Measurements from ENCODE around the gene DEPDC7.

DEPDC7 gene

DNA sequence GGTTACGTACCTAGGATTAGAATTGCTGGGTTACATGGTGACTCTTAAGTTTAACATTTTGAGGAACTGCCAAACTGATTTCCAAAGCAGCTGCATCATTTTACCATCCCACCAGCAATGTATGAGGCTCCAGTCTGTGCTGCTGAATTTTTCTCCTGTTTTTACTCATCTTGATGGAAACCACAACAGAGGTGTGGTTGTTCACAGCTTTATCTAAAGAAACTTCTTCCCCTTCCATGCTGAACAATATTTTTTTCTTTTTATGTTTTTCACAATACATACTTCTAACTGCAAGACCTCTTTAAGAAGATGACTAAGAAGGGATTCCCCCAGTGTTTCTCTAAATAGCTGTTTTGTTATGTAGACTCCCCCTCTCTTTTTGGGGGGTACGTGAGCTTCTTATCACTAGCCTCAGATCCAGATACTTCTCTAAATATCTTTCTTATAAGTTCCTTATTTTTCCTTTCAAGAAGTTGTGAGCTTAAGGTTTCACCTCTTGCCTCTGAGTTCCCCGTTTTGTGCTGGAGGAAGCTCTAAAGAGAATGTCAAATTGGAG lies 47.7 kb downstream of the DEPDC7 start:
- DNase-seq: no peak

DNA sequence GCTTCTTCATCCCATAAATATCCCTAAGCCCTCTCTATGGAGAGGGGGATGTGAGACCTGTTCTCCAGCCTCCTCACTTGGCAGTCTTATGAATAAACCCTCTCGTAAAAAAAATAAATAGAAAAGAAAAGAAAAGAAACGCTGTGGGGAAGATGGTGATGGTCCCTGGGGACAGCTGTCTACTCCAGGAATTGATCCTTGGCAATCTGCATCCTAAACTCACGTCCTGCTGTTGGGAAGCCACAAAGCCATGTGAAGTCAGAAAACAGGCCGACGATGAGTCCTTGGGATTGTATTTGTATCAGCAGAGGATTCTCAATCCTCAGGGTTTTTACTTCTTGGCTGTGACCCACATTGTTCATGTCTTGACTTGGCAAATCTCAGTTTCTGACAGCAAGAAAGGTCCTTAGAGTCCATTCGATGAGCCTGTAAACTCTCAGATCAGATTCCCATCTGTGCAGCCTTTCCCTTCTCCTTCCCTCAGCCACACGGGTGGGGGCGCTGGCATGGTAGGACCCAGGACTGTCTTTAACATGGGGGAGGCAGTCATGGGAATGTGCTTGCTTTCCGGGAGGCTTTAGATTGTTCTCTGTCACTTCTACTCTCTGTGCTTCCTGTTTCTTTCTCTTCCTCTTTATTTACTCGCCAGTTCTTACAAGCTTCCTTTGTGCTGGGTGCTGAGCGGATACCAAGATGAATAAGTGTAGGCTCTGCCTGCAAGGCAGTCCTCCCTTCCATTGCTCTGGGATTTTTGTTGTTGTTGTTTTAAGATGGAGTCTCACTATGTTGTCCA lies 48.6 kb downstream of the DEPDC7 start:
- DNase-seq: no peak

DNA sequence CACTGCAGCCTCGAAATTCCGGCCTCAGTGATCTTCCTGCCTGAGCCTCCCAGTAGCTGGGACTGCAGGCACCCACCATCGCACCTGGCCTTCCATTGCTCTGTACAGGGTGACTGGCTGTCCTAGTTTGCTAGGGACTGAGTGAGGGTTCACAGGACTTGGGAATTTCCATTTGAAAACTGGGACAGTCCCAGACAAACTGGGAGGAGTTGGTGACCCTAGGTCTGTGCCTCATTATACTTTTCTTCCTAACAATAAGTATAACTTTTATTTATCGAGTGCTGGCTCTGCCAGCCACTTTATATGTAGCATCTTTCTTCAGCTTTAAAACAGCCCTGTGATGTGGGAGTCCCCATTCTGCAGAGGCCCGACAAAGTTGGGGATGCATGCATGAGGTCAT lies 49.2 kb downstream of the DEPDC7 start:
- DNase-seq: no peak

DNA sequence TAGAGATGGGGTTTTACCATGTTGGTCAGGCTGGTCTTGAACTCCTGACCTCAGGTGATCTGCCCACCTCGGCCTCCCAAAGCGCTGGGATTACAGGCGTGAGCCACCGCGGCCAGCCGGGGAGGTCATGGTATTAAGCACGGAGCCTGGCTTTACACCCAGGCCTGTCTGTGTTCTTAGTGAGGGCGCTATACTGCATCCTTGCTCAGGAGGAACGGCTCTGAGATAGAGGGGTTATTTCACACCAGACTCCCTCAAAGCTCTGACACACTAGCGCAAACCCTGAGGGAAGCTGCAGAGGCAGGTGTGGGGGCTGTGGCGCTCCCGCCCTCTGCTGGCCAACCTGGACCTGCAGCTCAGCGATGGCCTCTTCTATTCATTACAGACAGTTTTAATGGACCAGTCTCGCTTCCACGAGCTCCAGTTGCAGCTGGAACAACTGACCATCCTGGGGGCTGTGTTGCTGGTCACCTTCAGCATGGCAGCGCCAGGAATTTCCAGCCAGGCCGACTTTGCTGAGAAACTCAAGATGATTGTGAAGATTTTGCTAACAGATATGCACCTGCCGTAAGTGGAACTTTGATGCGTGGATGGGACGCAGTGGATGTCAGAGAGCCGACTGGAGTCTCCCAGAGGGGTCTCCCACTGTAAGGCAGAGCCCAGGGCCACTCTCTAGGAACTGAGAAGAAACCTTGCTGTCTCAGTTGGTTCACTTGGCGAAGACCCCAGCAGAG lies 49.9 kb downstream of the DEPDC7 start:
- peak; percentile 46 for DNase-seq

GRCh38 chr11:33067294-33067693 lies 51.6 kb downstream of the DEPDC7 start:
- DNase-seq: no peak

DNA sequence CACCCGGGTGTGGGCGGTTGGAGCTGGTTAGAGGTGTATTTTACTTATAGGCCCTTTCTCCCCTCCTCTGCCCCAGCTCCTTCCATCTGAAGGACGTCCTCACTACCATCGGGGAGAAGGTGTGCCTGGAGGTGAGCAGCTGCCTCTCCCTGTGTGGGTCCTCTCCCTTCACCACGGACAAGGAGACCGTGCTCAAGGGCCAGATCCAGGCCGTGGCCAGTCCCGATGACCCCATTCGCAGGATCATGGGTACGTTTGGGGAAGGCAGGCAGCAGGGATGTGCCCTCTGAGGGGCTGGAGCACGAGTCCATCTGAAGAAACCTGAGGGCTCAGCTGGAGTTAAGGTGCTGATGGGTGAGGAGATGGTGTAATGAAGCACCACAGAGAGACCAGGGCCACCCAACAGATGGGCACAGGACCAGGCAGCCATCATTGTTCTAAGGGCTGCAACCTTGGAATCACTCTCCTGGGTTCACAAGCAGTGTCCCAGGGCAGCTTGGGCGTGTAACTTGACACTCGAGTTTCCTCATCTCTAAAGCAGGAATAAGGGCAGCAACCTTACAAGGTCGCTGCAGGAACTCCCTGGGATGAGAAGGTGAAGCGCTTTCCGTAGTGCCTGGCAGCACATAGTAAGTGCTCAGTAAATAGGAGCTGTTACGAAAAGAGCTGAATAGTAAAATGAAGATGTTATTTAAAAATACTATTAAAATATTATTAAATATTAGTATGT lies 53.1 kb downstream of the DEPDC7 start:
- DNase-seq: no peak

GRCh38 chr11:33072465-33072864 lies 56.8 kb downstream of the DEPDC7 start:
- DNase-seq: no peak

All from NCI-H1694 treated with DMSO at 0.1 percent for 48 hours (cell line).